ENCODE results near the gene STK40. TPM values are rescaled to one million over a fixed set of nuclear protein-coding genes. Genes with fewer than 3 reads are reported as not detected.

Gene STK40
- total and polyA plus RNA-seq, 9 of the 15 experiments (the other 6 are each of a cell fraction or from before 2014, with no cell fraction given): 0.69 to 94.3 (median 39.1) TPM

- TF ChIP-seq ZNF407 (IDR thresholded peaks at IDR 0.05; ENCODE audit: low read depth) (no peak), RUNX1 (IDR thresholded peaks at IDR 0.05; ENCODE audit: low read depth) (no peak; the same call in 1 of the 2 replicates), ZNF165 (CRISPR knock-in tag; IDR thresholded peaks at IDR 0.05; ENCODE audit: borderline replicate concordance) (no peak), MXI1 (IDR thresholded peaks at IDR 0.05; ENCODE audit: low read depth, low read length) (peak; percentile 51; the same call in 1 of the 2 replicates), LEF1 (IDR thresholded peaks at IDR 0.05) (no peak), ZBTB17 (CRISPR knock-in tag; IDR thresholded peaks at IDR 0.05) (no peak), FOXO4 (CRISPR knock-in tag; IDR thresholded peaks at IDR 0.05) (no peak), ZNF274 (IDR thresholded peaks at IDR 0.05; ENCODE audit: borderline replicate concordance, low read depth, low read length) (no peak), STAT5B (CRISPR knock-in tag; IDR thresholded peaks at IDR 0.05) (no peak), CREB5 (CRISPR knock-in tag; IDR thresholded peaks at IDR 0.05) (no peak)
- TF ChIP-seq, protein P1, sequence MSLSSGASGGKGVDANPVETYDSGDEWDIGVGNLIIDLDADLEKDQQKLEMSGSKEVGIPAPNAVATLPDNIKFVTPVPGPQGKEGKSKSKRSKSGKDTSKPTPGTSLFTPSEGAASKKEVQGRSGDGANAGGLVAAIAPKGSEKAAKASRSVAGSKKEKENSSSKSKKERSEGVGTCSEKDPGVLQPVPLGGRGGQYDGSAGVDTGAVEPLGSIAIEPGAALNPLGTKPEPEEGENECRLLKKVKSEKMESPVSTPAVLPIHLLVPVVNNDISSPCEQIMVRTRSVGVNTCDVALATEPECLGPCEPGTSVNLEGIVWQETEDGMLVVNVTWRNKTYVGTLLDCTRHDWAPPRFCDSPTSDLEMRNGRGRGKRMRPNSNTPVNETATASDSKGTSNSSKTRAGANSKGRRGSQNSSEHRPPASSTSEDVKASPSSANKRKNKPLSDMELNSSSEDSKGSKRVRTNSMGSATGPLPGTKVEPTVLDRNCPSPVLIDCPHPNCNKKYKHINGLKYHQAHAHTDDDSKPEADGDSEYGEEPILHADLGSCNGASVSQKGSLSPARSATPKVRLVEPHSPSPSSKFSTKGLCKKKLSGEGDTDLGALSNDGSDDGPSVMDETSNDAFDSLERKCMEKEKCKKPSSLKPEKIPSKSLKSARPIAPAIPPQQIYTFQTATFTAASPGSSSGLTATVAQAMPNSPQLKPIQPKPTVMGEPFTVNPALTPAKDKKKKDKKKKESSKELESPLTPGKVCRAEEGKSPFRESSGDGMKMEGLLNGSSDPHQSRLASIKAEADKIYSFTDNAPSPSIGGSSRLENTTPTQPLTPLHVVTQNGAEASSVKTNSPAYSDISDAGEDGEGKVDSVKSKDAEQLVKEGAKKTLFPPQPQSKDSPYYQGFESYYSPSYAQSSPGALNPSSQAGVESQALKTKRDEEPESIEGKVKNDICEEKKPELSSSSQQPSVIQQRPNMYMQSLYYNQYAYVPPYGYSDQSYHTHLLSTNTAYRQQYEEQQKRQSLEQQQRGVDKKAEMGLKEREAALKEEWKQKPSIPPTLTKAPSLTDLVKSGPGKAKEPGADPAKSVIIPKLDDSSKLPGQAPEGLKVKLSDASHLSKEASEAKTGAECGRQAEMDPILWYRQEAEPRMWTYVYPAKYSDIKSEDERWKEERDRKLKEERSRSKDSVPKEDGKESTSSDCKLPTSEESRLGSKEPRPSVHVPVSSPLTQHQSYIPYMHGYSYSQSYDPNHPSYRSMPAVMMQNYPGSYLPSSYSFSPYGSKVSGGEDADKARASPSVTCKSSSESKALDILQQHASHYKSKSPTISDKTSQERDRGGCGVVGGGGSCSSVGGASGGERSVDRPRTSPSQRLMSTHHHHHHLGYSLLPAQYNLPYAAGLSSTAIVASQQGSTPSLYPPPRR (CRISPR knock-in tag; IDR thresholded peaks at IDR 0.05; ENCODE audit: borderline replicate concordance): no peak
These were observed at the start of gene STK40 (continued) for GRCh38 chr1:36385410-36386264.
